CD14-positive monocyte (primary cell): ENCODE measurements around the gene TTC12. TPM values are rescaled to one million over a fixed set of nuclear protein-coding genes. Genes with fewer than 3 reads are reported as not detected.

ENCODE experiments used
- DNase-seq, 3 donors: peaks; one replicate each; pipeline ENCODE4 v3.0.0-alpha.2; 2011 to 2022
- H2AFZ ChIP-seq: 2 replicates; pipeline ENCODE4 v1.6.0; 2012; ENCODE audit warnings: mild to moderate bottlenecking, low read depth, low read length, inconsistent platforms; ENCODE audit not compliant: insufficient read depth, poor library complexity, severe bottlenecking
- H3K27ac ChIP-seq, 2 donors: 1 replicate in 1 of 2; 2 replicates in 1 of 2; pipeline ENCODE4 v1.5.1; 2012 to 2013; ENCODE audit warnings: low read length in 2 of 2, control low read depth in 1 of 2, inconsistent platforms in 1 of 2, low read depth in 1 of 2, mild to moderate bottlenecking in 1 of 2
- H3K27me3 ChIP-seq, 2 donors: one replicate each; pipeline versions ENCODE4 v1.6.0 to v1.6.1; 2011 to 2013; ENCODE audit warnings: low read length in 2 of 2; ENCODE audit not compliant: control insufficient read depth in 2 of 2, insufficient read depth in 2 of 2
- H3K36me3 ChIP-seq, 2 donors: replicated peaks in 1 of 2; 1 replicate in 1 of 2; 2 replicates in 1 of 2; pipeline versions ENCODE4 v1.5.1 to v1.6.1; 2012 to 2013; ENCODE audit warnings: low read length in 2 of 2, control low read depth in 1 of 2, inconsistent platforms in 1 of 2, mild to moderate bottlenecking in 1 of 2; ENCODE audit not compliant: insufficient read depth in 2 of 2, control insufficient read depth in 1 of 2
- H3K4me1 ChIP-seq, 2 donors: 1 replicate in 1 of 2; 2 replicates in 1 of 2; pipeline versions ENCODE4 v1.5.1 to v1.6.1; 2012 to 2013; ENCODE audit warnings: low read length in 2 of 2, control low read depth in 1 of 2, inconsistent platforms in 1 of 2, mild to moderate bottlenecking in 1 of 2, moderate library complexity in 1 of 2; ENCODE audit not compliant: insufficient read depth in 2 of 2, control insufficient read depth in 1 of 2
- H3K4me2 ChIP-seq: replicated peaks from 2 replicates; pipeline ENCODE3; 2012; ENCODE audit warnings: low read length, moderate library complexity, mild to moderate bottlenecking; ENCODE audit not compliant: poor library complexity, severe bottlenecking; ENCODE audit errors: extremely low read depth
- H3K4me3 ChIP-seq, 3 experiments: fragments of 200-600 bp in 1 of 3; sonication (generic) in 1 of 3; replicated peaks in 1 of 3; 1 replicate in 2 of 3; 2 replicates in 1 of 3; pipeline ENCODE4 v1.5.1; 2011 to 2013; ENCODE audit warnings: low read length in 3 of 3, mild to moderate bottlenecking in 3 of 3, control low read depth in 2 of 3, low read depth in 2 of 3, inconsistent platforms in 1 of 3, moderate library complexity in 1 of 3
- H3K79me2 ChIP-seq: 2 replicates; pipeline ENCODE4 v1.6.0; 2012; ENCODE audit warnings: mild to moderate bottlenecking, control low read depth, inconsistent platforms, low read length, moderate library complexity; ENCODE audit not compliant: insufficient read depth
- H3K9ac ChIP-seq: 2 replicates; pipeline ENCODE4 v1.6.0; 2017; ENCODE audit warnings: low read length, mild to moderate bottlenecking; ENCODE audit not compliant: insufficient read depth, poor library complexity, severe bottlenecking
- H3K9me3 ChIP-seq, 2 donors: replicated peaks in 1 of 2; 1 replicate in 1 of 2; 2 replicates in 1 of 2; pipeline versions ENCODE4 v1.5.1 to v1.6.1; 2012 to 2013; ENCODE audit warnings: low read length in 2 of 2, control low read depth in 1 of 2; ENCODE audit not compliant: control insufficient read depth in 1 of 2, insufficient read depth in 1 of 2
- H4K20me1 ChIP-seq: 2 replicates; pipeline ENCODE4 v1.6.0; 2012; ENCODE audit warnings: mild to moderate bottlenecking, low read length, control low read depth, moderate library complexity; ENCODE audit not compliant: insufficient read depth
- H3K27ac Mint-ChIP-seq, 7 donors: one replicate each; pipeline ENCODE4 v1.8.0; 2020; ENCODE audit warnings: mild to moderate bottlenecking in 7 of 7, mixed read lengths in 7 of 7, moderate library complexity in 6 of 7, inconsistent platforms in 2 of 7
- H3K27me3 Mint-ChIP-seq, 3 donors: one replicate each; pipeline ENCODE4 v1.8.0; 2021 to 2022; ENCODE audit warnings: low read depth in 3 of 3, mild to moderate bottlenecking in 3 of 3, mixed read lengths in 3 of 3, moderate library complexity in 3 of 3, inconsistent platforms in 1 of 3
- H3K36me3 Mint-ChIP-seq, 2 donors: one replicate each; pipeline ENCODE4 v1.8.0; 2020; ENCODE audit warnings: mixed read lengths in 2 of 2, inconsistent platforms in 1 of 2, mild to moderate bottlenecking in 1 of 2
- H3K4me1 Mint-ChIP-seq: one replicate; pipeline ENCODE4 v1.8.0; 2020; ENCODE audit warnings: mild to moderate bottlenecking, mixed read lengths
- H3K4me3 Mint-ChIP-seq, 2 donors: one replicate each; pipeline ENCODE4 v1.8.0; 2020; ENCODE audit warnings: mild to moderate bottlenecking in 2 of 2, mixed read lengths in 2 of 2, moderate library complexity in 1 of 2
- H3K9me3 Mint-ChIP-seq, 7 donors: one replicate each; pipeline ENCODE4 v1.8.0; 2020 to 2022; ENCODE audit warnings: mixed read lengths in 7 of 7, mild to moderate bottlenecking in 6 of 7, moderate library complexity in 6 of 7, inconsistent platforms in 2 of 7
- WGBS: methylation state at CpG from one replicate; pipeline ENCODE4 v1.1.5; 2013; ENCODE audit warnings: missing lambda C conversion rate; ENCODE audit not compliant: insufficient coverage; 5-methylcytosine and 5-hydroxymethylcytosine counted together
- intact Hi-C, 2 donors: fragments of 100-400 bp; cut with micrococcal nuclease; formaldehyde crosslinking; loops; one replicate each; pipeline versions ENCODE4 v1.15.0 to v1.15.1; 2023
- polyA plus RNA-seq, 3 donors: library from polyadenylated mRNA; depleted of rRNA in 1 of 3; unstranded in 2 of 3; stranded (reverse) in 1 of 3; fragments of 300-500 nt in 2 of 3; fragments of >200 nt in 1 of 3; fragmentation: Illumina TruSeq in 2 of 3; gene quantifications; 1 replicate in 2 of 3; 2 replicates in 1 of 3; pipeline ENCODE4 v1.2.3, GENCODE V29; 2012 to 2021
- TF ChIP-seq, protein P1 (sequence below): fragments of 200-600 bp; IDR thresholded peaks from one replicate; pipeline ENCODE4 v1.8.0; 2022; ENCODE audit warnings: antibody characterized with exemption, mild to moderate bottlenecking

The TTC12 gene
- polyA plus RNA-seq, 3 donors = 1.7 to 3.0 (median 2.4) TPM

DNA sequence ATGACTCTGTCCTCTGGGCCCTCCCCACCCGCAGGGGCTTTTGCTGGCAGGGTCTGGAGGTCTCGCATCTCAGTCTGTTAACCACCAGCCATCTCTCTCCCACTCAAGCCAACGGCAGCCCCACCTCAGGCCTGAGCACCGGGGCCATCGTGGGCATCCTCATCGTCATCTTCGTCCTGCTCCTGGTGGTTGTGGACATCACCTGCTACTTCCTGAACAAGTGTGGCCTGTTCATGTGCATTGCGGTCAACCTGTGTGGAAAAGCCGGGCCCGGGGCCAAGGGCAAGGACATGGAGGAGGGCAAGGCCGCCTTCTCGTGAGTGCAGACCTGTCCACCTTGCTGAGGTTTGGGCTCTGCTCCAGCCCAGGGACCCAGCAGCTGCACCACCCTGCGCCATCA, 44.3 kb upstream of the TTC12 start:
- Histone ChIP-seq H3K27ac (no peak overlapping the region), H3K36me3 (no peaks in the 10 kb centered on the region), H3K79me2 (no peaks in the 10 kb centered on the region), H3K27me3 (no peaks in the 10 kb centered on the region), H3K4me2 (no peak overlapping the region), H2AFZ (no peak overlapping the region), H3K4me1 (no peaks in the 10 kb centered on the region), H4K20me1 (no peaks in the 10 kb centered on the region), H3K9me3 (no peaks in the 10 kb centered on the region), H3K9ac (no peak overlapping the region), H3K4me3 (no peak overlapping the region)
- WGBS = 95% methylated on average over 12 of the region's 13 CpGs
- intact Hi-C loops = no loop called here
- Mint-ChIP-seq H3K27ac (peak overlapping the region in 1 of 7 donors; percentile 75), H3K4me1 (no peaks in the 10 kb centered on the region), H3K36me3 (no peaks in the 10 kb centered on the region), H3K9me3 (peaks cover 0 to 2% (median 0%) of the 10 kb centered on the region in 7 donors), H3K4me3 (no peak overlapping the region), H3K27me3 (peaks cover 6 to 11% (median 9%) of the 10 kb centered on the region in 3 donors)
- DNase-seq = no peak
- TF ChIP-seq, protein P1, sequence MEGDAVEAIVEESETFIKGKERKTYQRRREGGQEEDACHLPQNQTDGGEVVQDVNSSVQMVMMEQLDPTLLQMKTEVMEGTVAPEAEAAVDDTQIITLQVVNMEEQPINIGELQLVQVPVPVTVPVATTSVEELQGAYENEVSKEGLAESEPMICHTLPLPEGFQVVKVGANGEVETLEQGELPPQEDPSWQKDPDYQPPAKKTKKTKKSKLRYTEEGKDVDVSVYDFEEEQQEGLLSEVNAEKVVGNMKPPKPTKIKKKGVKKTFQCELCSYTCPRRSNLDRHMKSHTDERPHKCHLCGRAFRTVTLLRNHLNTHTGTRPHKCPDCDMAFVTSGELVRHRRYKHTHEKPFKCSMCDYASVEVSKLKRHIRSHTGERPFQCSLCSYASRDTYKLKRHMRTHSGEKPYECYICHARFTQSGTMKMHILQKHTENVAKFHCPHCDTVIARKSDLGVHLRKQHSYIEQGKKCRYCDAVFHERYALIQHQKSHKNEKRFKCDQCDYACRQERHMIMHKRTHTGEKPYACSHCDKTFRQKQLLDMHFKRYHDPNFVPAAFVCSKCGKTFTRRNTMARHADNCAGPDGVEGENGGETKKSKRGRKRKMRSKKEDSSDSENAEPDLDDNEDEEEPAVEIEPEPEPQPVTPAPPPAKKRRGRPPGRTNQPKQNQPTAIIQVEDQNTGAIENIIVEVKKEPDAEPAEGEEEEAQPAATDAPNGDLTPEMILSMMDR = no peak

GRCh38 chr11:113271551-113272245, 42.7 kb upstream of the TTC12 start:
- Histone ChIP-seq H2AFZ (no peak overlapping the region), H3K27me3 (no peaks in the 10 kb centered on the region), H3K9ac (no peak overlapping the region), H3K4me2 (no peak overlapping the region), H3K36me3 (no peaks in the 10 kb centered on the region), H3K4me1 (no peaks in the 10 kb centered on the region), H3K4me3 (no peak overlapping the region), H3K27ac (no peak overlapping the region), H3K79me2 (no peaks in the 10 kb centered on the region), H3K9me3 (no peaks in the 10 kb centered on the region), H4K20me1 (no peaks in the 10 kb centered on the region)
- Mint-ChIP-seq H3K27me3 (peaks cover 6 to 14% (median 13%) of the 10 kb centered on the region in 3 donors), H3K4me1 (no peaks in the 10 kb centered on the region), H3K4me3 (no peak overlapping the region), H3K9me3 (peaks cover 0 to 2% (median 0%) of the 10 kb centered on the region in 7 donors), H3K27ac (no peak overlapping the region), H3K36me3 (no peaks in the 10 kb centered on the region)
- intact Hi-C loops = no loop called here
- TF ChIP-seq, protein P1 = no peak
- 93% methylated on average over 7 of the region's 14 CpGs for WGBS
- DNase-seq = no peak
